ENCODE data around the gene RNF187. TPM values are rescaled to one million over a fixed set of nuclear protein-coding genes. Genes with fewer than 3 reads are reported as not detected.

Gene RNF187
- total RNA-seq, 1 experiment from 2014 or later, result 63.4 TPM

DNA sequence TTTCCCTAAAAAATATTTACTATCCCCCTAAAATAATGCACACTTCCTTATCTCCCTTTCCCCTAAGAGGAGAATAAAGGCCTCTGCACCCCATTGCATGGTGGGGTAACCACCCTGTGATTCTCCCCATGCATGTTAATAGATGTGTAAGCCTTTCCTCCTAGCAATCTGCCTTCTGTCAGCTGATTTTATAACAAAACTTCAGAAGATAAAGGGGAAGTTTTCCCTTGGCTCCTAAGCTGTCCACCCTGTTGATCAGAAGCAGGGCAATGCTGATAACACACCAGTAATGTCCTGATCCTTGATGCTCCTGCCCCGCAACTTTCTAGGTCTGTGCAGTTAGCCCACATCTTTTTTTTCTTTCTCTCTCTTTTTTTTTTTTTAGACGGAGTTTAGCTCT, 11.4 kb upstream of the RNF187 start:
- no CpG with 5 or more reads among the region's 2 CpGs for WGBS (ENCODE audit: extremely low coverage, insufficient read length, low lambda C conversion rate)

More for the DNA sequence above, 11.4 kb upstream of the RNF187 start:
- H4K20me1 ChIP-seq (ENCODE audit: control insufficient read depth, insufficient read depth, insufficient read length), result no peaks in the 10 kb centered on the region
- Mint-ChIP-seq H3K36me3 (ENCODE audit: insufficient read depth in 1 of 3, low read depth in 3 of 3) (no peaks in the 10 kb centered on the region; a peak in 1 of 7 replicates), H3K9me3 (peaks cover 0 to 5% of the 10 kb centered on the region in 2 experiments; a peak in 2 of 5 replicates), H3K27me3 (ENCODE audit: low read depth) (peaks cover 57% of the 10 kb centered on the region), H3K4me3 (no peak overlapping the region), H3K4me1 (peaks cover 46 to 73% of the 10 kb centered on the region in 2 experiments), H3K27ac (no peak overlapping the region)
- no peak overlapping the region for H2BK12ac ChIP-seq (ENCODE audit: insufficient read length, low read depth, low read length)
- H4K91ac ChIP-seq (ENCODE audit: insufficient read length, low read depth, low read length), result no peak overlapping the region
- H3K9me3 ChIP-seq (ENCODE audit: control insufficient read depth, low read depth, low read length), result no peaks in the 10 kb centered on the region
- H3K4me2 ChIP-seq (ENCODE audit: insufficient read depth, insufficient read length, low read length), result no peak overlapping the region
- H2BK15ac ChIP-seq (ENCODE audit: low read depth, low read length), result no peak overlapping the region
- no peak overlapping the region for H3K9ac ChIP-seq (ENCODE audit: extremely low read depth, insufficient read length, low read length)
- H2AK5ac ChIP-seq (ENCODE audit: insufficient read length, low read length), result no peak overlapping the region
- H4K8ac ChIP-seq (replicated peaks; ENCODE audit: insufficient read length, low read depth, low read length), result no peak overlapping the region
- no peak overlapping the region for H2BK20ac ChIP-seq (ENCODE audit: low read depth, low read length, poor library complexity, severe bottlenecking)
- no peak overlapping the region for H2BK120ac ChIP-seq (ENCODE audit: low read depth, low read length, poor library complexity, severe bottlenecking)
- H2BK5ac ChIP-seq (ENCODE audit: insufficient read length, low read length), result no peak overlapping the region
- H3K4ac ChIP-seq (ENCODE audit: low read depth, low read length), result no peak overlapping the region
- H3K27me3 ChIP-seq (ENCODE audit: insufficient read depth, low read length), result no peaks in the 10 kb centered on the region
- H3K23me2 ChIP-seq (ENCODE audit: insufficient read length, low read depth, low read length, poor library complexity, severe bottlenecking), result no peaks in the 10 kb centered on the region
- no peak for DNase-seq
- no peak overlapping the region for H3K23ac ChIP-seq (ENCODE audit: insufficient read length, low read depth, low read length)
- H3K56ac ChIP-seq (ENCODE audit: insufficient read length, low read depth, low read length), result no peak overlapping the region
- H3K14ac ChIP-seq (ENCODE audit: insufficient read depth, low read length), result no peak overlapping the region
- H3T11ph ChIP-seq (ENCODE audit: low read length), result no peak overlapping the region
- TF ChIP-seq, protein P1, sequence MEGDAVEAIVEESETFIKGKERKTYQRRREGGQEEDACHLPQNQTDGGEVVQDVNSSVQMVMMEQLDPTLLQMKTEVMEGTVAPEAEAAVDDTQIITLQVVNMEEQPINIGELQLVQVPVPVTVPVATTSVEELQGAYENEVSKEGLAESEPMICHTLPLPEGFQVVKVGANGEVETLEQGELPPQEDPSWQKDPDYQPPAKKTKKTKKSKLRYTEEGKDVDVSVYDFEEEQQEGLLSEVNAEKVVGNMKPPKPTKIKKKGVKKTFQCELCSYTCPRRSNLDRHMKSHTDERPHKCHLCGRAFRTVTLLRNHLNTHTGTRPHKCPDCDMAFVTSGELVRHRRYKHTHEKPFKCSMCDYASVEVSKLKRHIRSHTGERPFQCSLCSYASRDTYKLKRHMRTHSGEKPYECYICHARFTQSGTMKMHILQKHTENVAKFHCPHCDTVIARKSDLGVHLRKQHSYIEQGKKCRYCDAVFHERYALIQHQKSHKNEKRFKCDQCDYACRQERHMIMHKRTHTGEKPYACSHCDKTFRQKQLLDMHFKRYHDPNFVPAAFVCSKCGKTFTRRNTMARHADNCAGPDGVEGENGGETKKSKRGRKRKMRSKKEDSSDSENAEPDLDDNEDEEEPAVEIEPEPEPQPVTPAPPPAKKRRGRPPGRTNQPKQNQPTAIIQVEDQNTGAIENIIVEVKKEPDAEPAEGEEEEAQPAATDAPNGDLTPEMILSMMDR (conservative IDR thresholded peaks at IDR 0.05), result no peak
- H4K5ac ChIP-seq (ENCODE audit: insufficient read length, low read depth, low read length), result no peak overlapping the region
- no peak overlapping the region for H2AFZ ChIP-seq (ENCODE audit: low read length)
- no peaks in the 10 kb centered on the region for H3K79me2 ChIP-seq (ENCODE audit: insufficient read depth, low read length)
- peaks cover 7% of the 10 kb centered on the region; the same call in 1 of the 2 replicates for H3K4me1 ChIP-seq (ENCODE audit: insufficient read depth, low read length)
- no peak overlapping the region for H3K27ac ChIP-seq (ENCODE audit: insufficient read length, low read depth, low read length)
- no peaks in the 10 kb centered on the region for H3K79me1 ChIP-seq (ENCODE audit: insufficient read depth, low read depth, low read length, poor library complexity, severe bottlenecking)
- no peak overlapping the region for H3K18ac ChIP-seq (ENCODE audit: insufficient read length, low read depth, low read length)

Data from H9 (cell line).